ENCODE measurements around the gene VSIR.

GRCh38 chr10:71814922-71815411 lies 41.6 kb upstream of the VSIR start:
- TF ChIP-seq CTCF (IDR thresholded peaks at IDR 0.05; ENCODE audit: low read depth, low read length) (no peak), EZH2phosphoT487 (IDR thresholded peaks at IDR 0.05; ENCODE audit: low read depth) (no peak)
